Fibroblast of lung (primary cell): ENCODE data around the gene RHPN2.

Source experiments
- EZH2 ChIP-seq: IDR thresholded peaks from 2 replicates; pipeline ENCODE4 v1.5.1; 2012; ENCODE audit warnings: low read length, control low read depth, mild to moderate bottlenecking; ENCODE audit errors: missing control alignments
- TF ChIP-seq, protein P1 (sequence below), 2 donors: IDR thresholded peaks in 1 of 2; conservative IDR thresholded peaks in 1 of 2; 1 replicate in 1 of 2; 2 replicates in 1 of 2; pipeline ENCODE4 v1.5.1; 2011 to 2012; ENCODE audit warnings: low read length in 2 of 2, control low read depth in 1 of 2, inconsistent platforms in 1 of 2, low read depth in 1 of 2, mild to moderate bottlenecking in 1 of 2

- TF ChIP-seq, protein P1, sequence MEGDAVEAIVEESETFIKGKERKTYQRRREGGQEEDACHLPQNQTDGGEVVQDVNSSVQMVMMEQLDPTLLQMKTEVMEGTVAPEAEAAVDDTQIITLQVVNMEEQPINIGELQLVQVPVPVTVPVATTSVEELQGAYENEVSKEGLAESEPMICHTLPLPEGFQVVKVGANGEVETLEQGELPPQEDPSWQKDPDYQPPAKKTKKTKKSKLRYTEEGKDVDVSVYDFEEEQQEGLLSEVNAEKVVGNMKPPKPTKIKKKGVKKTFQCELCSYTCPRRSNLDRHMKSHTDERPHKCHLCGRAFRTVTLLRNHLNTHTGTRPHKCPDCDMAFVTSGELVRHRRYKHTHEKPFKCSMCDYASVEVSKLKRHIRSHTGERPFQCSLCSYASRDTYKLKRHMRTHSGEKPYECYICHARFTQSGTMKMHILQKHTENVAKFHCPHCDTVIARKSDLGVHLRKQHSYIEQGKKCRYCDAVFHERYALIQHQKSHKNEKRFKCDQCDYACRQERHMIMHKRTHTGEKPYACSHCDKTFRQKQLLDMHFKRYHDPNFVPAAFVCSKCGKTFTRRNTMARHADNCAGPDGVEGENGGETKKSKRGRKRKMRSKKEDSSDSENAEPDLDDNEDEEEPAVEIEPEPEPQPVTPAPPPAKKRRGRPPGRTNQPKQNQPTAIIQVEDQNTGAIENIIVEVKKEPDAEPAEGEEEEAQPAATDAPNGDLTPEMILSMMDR (conservative IDR thresholded peaks at IDR 0.05 in 1 of 2, IDR thresholded peaks at IDR 0.05 in 1 of 2; ENCODE audit: low read depth in 1 of 2, low read length in 2 of 2) = no peak
- TF ChIP-seq EZH2 = no peak
Observed at GRCh38 chr19:33039815-33040214, 24.9 kb downstream of the RHPN2 start.
